Measurements from ENCODE around the gene FES. TPM values are rescaled to one million over a fixed set of nuclear protein-coding genes. Genes with fewer than 3 reads are reported as not detected.

The FES gene
- total and polyA plus RNA-seq, 8 donors: 20.8 to 65.2 (median 28.1) TPM

- intact Hi-C loops (cut with DNase I): no loop called here
- Histone ChIP-seq H3K36me3 (no peaks in the 10 kb centered on the region), H3K27ac (no peak overlapping the region), H3K27me3 (no peaks in the 10 kb centered on the region), H3K9me3 (no peaks in the 10 kb centered on the region), H3K4me1 (peaks cover 0 to 16% of the 10 kb centered on the region in 2 donors), H3K4me3 (no peak overlapping the region)
- no peak for TF ChIP-seq CTCF (IDR thresholded peaks at IDR 0.05)
- no peak for DNase-seq
- no peak for ATAC-seq
These were observed 32.4 kb upstream of the FES start for GRCh38 chr15:90851940-90852339.

GRCh38 chr15:90855139-90855538 lies 29.2 kb upstream of the FES start:
- no peaks in the 10 kb centered on the region for H3K9me3 ChIP-seq
- no peak for ATAC-seq
- no peak for DNase-seq
- peaks cover 0 to 27% of the 10 kb centered on the region in 2 donors for H3K4me1 ChIP-seq
- H3K27ac ChIP-seq: no peak overlapping the region
- intact Hi-C loops (cut with DNase I): no loop called here
- no peaks in the 10 kb centered on the region for H3K36me3 ChIP-seq
- no peak for TF ChIP-seq CTCF (IDR thresholded peaks at IDR 0.05)
- H3K4me3 ChIP-seq: no peak overlapping the region
- no peaks in the 10 kb centered on the region for H3K27me3 ChIP-seq

GRCh38 chr15:90857337-90857736 lies 27.0 kb upstream of the FES start:
- H3K27me3 ChIP-seq: no peaks in the 10 kb centered on the region
- intact Hi-C loops (cut with DNase I): no loop called here
- DNase-seq (no peak), ATAC-seq (no peak)
- H3K9me3 ChIP-seq: no peaks in the 10 kb centered on the region
- no peak for TF ChIP-seq CTCF (IDR thresholded peaks at IDR 0.05)
- no peak overlapping the region for H3K27ac ChIP-seq
- no peak overlapping the region for H3K4me3 ChIP-seq
- H3K4me1 ChIP-seq: peaks cover 0 to 45% of the 10 kb centered on the region in 2 donors
- H3K36me3 ChIP-seq: no peaks in the 10 kb centered on the region

GRCh38 chr15:90857883-90858443 lies 26.3 kb upstream of the FES start:
- Histone ChIP-seq H3K27me3 (no peaks in the 10 kb centered on the region), H3K4me3 (no peak overlapping the region), H3K27ac (no peak overlapping the region), H3K36me3 (no peaks in the 10 kb centered on the region), H3K9me3 (no peaks in the 10 kb centered on the region), H3K4me1 (peaks cover 0 to 45% of the 10 kb centered on the region in 2 donors)
- intact Hi-C loops (cut with DNase I): no loop called here
- TF ChIP-seq CTCF (IDR thresholded peaks at IDR 0.05): no peak
- ATAC-seq: no peak
- DNase-seq: no peak

- intact Hi-C loops (cut with DNase I): no loop called here
- peak overlapping the region in 1 of 2 donors; percentile 60 for H3K27ac ChIP-seq
- DNase-seq: no peak
- no peaks in the 10 kb centered on the region for H3K27me3 ChIP-seq
- no peak for TF ChIP-seq CTCF (IDR thresholded peaks at IDR 0.05)
- no peak for ATAC-seq
- no peak overlapping the region for H3K4me3 ChIP-seq
- H3K9me3 ChIP-seq: no peaks in the 10 kb centered on the region
- peaks cover 0 to 59% of the 10 kb centered on the region in 2 donors for H3K4me1 ChIP-seq
- H3K36me3 ChIP-seq: no peaks in the 10 kb centered on the region
These were observed 24.8 kb upstream of the FES start for GRCh38 chr15:90859234-90860131.
